Measurements from ENCODE around the gene PAQR7.

The PAQR7 gene

GRCh38 chr1:25828491-25828890 lies 47.0 kb downstream of the PAQR7 start:
- no peaks in the 10 kb centered on the region for H3K4me1 Mint-ChIP-seq (ENCODE audit: low read depth)
- no peaks in the 10 kb centered on the region for H3K27me3 Mint-ChIP-seq
- H3K9me3 Mint-ChIP-seq = no peaks in the 10 kb centered on the region
- peaks cover 53% of the 10 kb centered on the region for H3K36me3 Mint-ChIP-seq (ENCODE audit: low read depth)
- H3K4me3 Mint-ChIP-seq = no peak overlapping the region
- no peak overlapping the region for H3K27ac Mint-ChIP-seq

GRCh38 chr1:25826571-25826970 lies 48.9 kb downstream of the PAQR7 start:
- Mint-ChIP-seq H3K9me3 (no peaks in the 10 kb centered on the region), H3K27me3 (no peaks in the 10 kb centered on the region), H3K4me3 (no peak overlapping the region), H3K4me1 (ENCODE audit: low read depth) (peaks cover 8% of the 10 kb centered on the region), H3K27ac (no peak overlapping the region), H3K36me3 (ENCODE audit: low read depth) (peaks cover 50% of the 10 kb centered on the region)

GRCh38 chr1:25825605-25826004 lies 49.9 kb downstream of the PAQR7 start:
- H3K4me1 Mint-ChIP-seq (ENCODE audit: low read depth) = peaks cover 17% of the 10 kb centered on the region
- H3K27me3 Mint-ChIP-seq = no peaks in the 10 kb centered on the region
- no peaks in the 10 kb centered on the region for H3K9me3 Mint-ChIP-seq
- no peak overlapping the region for H3K27ac Mint-ChIP-seq
- H3K36me3 Mint-ChIP-seq (ENCODE audit: low read depth) = peaks cover 41% of the 10 kb centered on the region
- no peak overlapping the region for H3K4me3 Mint-ChIP-seq

- H3K4me1 Mint-ChIP-seq (ENCODE audit: low read depth) = peaks cover 30% of the 10 kb centered on the region
- peak overlapping the region; percentile 73 for H3K27ac Mint-ChIP-seq
- H3K9me3 Mint-ChIP-seq = no peaks in the 10 kb centered on the region
- H3K36me3 Mint-ChIP-seq (ENCODE audit: low read depth) = peaks cover 10% of the 10 kb centered on the region
- H3K27me3 Mint-ChIP-seq = no peaks in the 10 kb centered on the region
- H3K4me3 Mint-ChIP-seq = peak overlapping the region; percentile 87
Measured at GRCh38 chr1:25821630-25822091, 53.8 kb downstream of the PAQR7 start.

- H3K27ac Mint-ChIP-seq = peak overlapping the region; percentile 91
- no peaks in the 10 kb centered on the region for H3K27me3 Mint-ChIP-seq
- peak overlapping the region; percentile 87 for H3K4me3 Mint-ChIP-seq
- H3K4me1 Mint-ChIP-seq (ENCODE audit: low read depth) = peaks cover 30% of the 10 kb centered on the region
- no peaks in the 10 kb centered on the region for H3K9me3 Mint-ChIP-seq
- peaks cover 8% of the 10 kb centered on the region for H3K36me3 Mint-ChIP-seq (ENCODE audit: low read depth)
Measured at GRCh38 chr1:25821112-25821476, 54.4 kb downstream of the PAQR7 start.

GRCh38 chr1:25820247-25821111 lies 55.0 kb downstream of the PAQR7 start:
- Mint-ChIP-seq H3K9me3 (no peaks in the 10 kb centered on the region), H3K36me3 (ENCODE audit: low read depth) (peaks cover 3% of the 10 kb centered on the region), H3K27ac (peak overlapping the region; percentile 91), H3K27me3 (no peaks in the 10 kb centered on the region), H3K4me1 (ENCODE audit: low read depth) (peaks cover 30% of the 10 kb centered on the region), H3K4me3 (peak overlapping the region; percentile 87)

GRCh38 chr1:25819491-25820246 lies 55.8 kb downstream of the PAQR7 start, which contains the start of gene MTFR1L:
Gene MTFR1L, plus strand, starts transcription at chr1:25819954. Its CDS starts 3,151 bp downstream, at chr1:25823105.
- H3K27ac Mint-ChIP-seq = peak within 1 kb of the TSS; percentile 92
- H3K27me3 Mint-ChIP-seq = no peaks in the 10 kb centered on the region

GRCh38 chr1:25818569-25818968 lies 56.9 kb downstream of the PAQR7 start:
- H3K9me3 Mint-ChIP-seq = no peaks in the 10 kb centered on the region
- peak overlapping the region; percentile 92 for H3K27ac Mint-ChIP-seq
- peaks cover 30% of the 10 kb centered on the region for H3K4me1 Mint-ChIP-seq (ENCODE audit: low read depth)
- H3K4me3 Mint-ChIP-seq = peak overlapping the region; percentile 87
- no peaks in the 10 kb centered on the region for H3K27me3 Mint-ChIP-seq
- H3K36me3 Mint-ChIP-seq (ENCODE audit: low read depth) = peaks cover 3% of the 10 kb centered on the region

More at GRCh38 chr1:25819491-25820246, 55.8 kb downstream of the PAQR7 start, which contains the start of gene MTFR1L:
- H3K36me3 Mint-ChIP-seq (ENCODE audit: low read depth) = peaks cover 3% of the 10 kb centered on the region
- H3K9me3 Mint-ChIP-seq = no peaks in the 10 kb centered on the region
- H3K4me1 Mint-ChIP-seq (ENCODE audit: low read depth) = peaks cover 30% of the 10 kb centered on the region
- peak within 1 kb of the TSS; percentile 87 for H3K4me3 Mint-ChIP-seq

- Mint-ChIP-seq H3K4me1 (ENCODE audit: low read depth) (peaks cover 30% of the 10 kb centered on the region), H3K36me3 (ENCODE audit: low read depth) (peaks cover 3% of the 10 kb centered on the region), H3K27me3 (no peaks in the 10 kb centered on the region), H3K9me3 (no peaks in the 10 kb centered on the region), H3K27ac (peak overlapping the region; percentile 2), H3K4me3 (peak overlapping the region; percentile 49)
Measured at GRCh38 chr1:25817840-25818501, 57.5 kb downstream of the PAQR7 start.

- no peaks in the 10 kb centered on the region for H3K9me3 Mint-ChIP-seq
- no peaks in the 10 kb centered on the region for H3K36me3 Mint-ChIP-seq (ENCODE audit: low read depth)
- no peaks in the 10 kb centered on the region for H3K27me3 Mint-ChIP-seq
- peaks cover 19% of the 10 kb centered on the region for H3K4me1 Mint-ChIP-seq (ENCODE audit: low read depth)
- H3K4me3 Mint-ChIP-seq = no peak overlapping the region
- no peak overlapping the region for H3K27ac Mint-ChIP-seq
Measured at GRCh38 chr1:25816112-25816718, 59.3 kb downstream of the PAQR7 start.

- Mint-ChIP-seq H3K4me3 (no peak overlapping the region), H3K36me3 (ENCODE audit: low read depth) (no peaks in the 10 kb centered on the region), H3K4me1 (ENCODE audit: low read depth) (peaks cover 11% of the 10 kb centered on the region), H3K27ac (no peak overlapping the region), H3K27me3 (no peaks in the 10 kb centered on the region), H3K9me3 (no peaks in the 10 kb centered on the region)
Measured at GRCh38 chr1:25815208-25816111, 60.0 kb downstream of the PAQR7 start.

GRCh38 chr1:25814549-25815087 lies 60.9 kb downstream of the PAQR7 start:
- peaks cover 11% of the 10 kb centered on the region for H3K4me1 Mint-ChIP-seq (ENCODE audit: low read depth)
- no peaks in the 10 kb centered on the region for H3K27me3 Mint-ChIP-seq
- no peaks in the 10 kb centered on the region for H3K9me3 Mint-ChIP-seq
- H3K4me3 Mint-ChIP-seq = no peak overlapping the region
- no peaks in the 10 kb centered on the region for H3K36me3 Mint-ChIP-seq (ENCODE audit: low read depth)
- H3K27ac Mint-ChIP-seq = no peak overlapping the region

GRCh38 chr1:25813734-25814471 lies 61.6 kb downstream of the PAQR7 start:
- no peak overlapping the region for H3K27ac Mint-ChIP-seq
- H3K36me3 Mint-ChIP-seq (ENCODE audit: low read depth) = no peaks in the 10 kb centered on the region
- H3K4me3 Mint-ChIP-seq = no peak overlapping the region

More at GRCh38 chr1:25813734-25814471, 61.6 kb downstream of the PAQR7 start:
- Mint-ChIP-seq H3K4me1 (ENCODE audit: low read depth) (peaks cover 9% of the 10 kb centered on the region), H3K9me3 (no peaks in the 10 kb centered on the region), H3K27me3 (no peaks in the 10 kb centered on the region)
